Activated T-helper 1 cell treated with anti-CD3 and anti-CD28 coated beads, Interleukin-2, amount 50 U/mL, for 16 hours (primary cell): ENCODE results near the gene KAZALD1.

Experiments used
- DNase-seq, 2 donors: peaks; one replicate each; pipeline ENCODE4 v3.0.0-alpha.2; 2020; ENCODE audit warnings: low read depth in 1 of 2, low spot score in 1 of 2

The KAZALD1 gene, protein sequence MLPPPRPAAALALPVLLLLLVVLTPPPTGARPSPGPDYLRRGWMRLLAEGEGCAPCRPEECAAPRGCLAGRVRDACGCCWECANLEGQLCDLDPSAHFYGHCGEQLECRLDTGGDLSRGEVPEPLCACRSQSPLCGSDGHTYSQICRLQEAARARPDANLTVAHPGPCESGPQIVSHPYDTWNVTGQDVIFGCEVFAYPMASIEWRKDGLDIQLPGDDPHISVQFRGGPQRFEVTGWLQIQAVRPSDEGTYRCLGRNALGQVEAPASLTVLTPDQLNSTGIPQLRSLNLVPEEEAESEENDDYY

DNA sequence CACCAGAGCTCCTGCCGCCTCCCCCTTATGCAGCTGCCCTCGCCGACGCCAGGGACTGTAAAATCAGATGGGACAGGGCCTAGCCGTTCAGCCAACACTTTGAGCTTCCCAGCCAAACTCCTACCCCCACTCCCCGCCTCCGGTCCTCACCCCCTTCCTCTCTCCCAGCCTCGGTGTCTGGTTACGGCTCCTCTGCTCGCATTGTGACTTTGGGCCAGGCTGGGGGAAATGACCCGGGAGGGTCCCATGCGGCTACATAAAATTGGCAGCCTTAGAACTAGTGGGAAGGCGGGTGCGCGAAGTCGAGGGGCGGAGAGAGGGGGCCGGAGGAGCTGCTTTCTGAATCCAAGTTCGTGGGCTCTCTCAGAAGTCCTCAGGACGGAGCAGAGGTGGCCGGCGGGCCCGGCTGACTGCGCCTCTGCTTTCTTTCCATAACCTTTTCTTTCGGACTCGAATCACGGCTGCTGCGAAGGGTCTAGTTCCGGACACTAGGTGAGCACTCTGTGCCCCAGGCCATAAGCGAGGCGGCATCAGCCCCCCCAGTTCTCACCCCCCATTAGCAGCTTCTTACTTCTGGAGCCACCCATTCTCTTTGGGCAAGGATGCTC is at the start of gene KAZALD1:
TSS of gene KAZALD1 (plus strand) at position 366 of the 608 bp plus-strand sequence. CDS start 604 bp downstream, outside the sequence.
- no peak for DNase-seq

DNA sequence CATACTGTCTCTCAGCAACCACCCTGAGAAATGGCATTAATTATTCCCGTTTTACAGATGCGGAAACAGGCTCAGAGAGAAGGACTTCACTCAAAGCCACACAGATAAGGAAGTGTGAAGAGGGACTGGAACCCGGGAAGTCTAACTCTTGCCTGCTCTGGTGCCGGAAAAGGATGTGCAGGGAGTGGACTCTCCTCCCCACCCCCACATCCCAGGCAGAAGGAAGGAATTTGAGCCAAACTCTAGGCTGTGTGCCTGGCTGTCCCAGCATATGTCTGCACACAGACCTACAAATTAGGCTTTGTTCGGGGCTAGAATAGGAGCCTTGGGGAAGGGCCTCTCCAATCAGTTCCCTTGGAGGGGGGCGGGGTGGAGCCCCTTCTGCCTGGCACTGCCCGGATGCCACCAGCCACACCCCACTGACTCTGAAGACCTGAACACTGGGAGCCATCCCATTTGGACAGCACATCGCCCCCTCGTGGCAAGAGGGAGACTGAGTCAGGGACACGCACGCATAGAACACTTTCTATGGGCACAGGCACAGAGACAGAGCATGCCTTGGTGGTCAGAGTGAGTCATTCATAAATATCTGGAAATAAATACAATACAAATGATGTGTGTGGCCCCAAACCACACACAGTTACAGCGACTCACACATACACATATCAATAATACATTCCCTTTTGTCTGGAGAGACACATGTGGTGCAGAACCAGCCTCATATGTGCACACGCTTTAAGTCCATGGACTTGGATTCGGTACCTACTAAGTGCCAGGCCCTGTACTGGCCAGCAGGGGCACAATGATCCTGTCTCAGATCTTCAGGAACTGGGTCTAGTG is 49.0 kb upstream of the KAZALD1 start:
- peak; percentile 63 to 66 for DNase-seq

DNA sequence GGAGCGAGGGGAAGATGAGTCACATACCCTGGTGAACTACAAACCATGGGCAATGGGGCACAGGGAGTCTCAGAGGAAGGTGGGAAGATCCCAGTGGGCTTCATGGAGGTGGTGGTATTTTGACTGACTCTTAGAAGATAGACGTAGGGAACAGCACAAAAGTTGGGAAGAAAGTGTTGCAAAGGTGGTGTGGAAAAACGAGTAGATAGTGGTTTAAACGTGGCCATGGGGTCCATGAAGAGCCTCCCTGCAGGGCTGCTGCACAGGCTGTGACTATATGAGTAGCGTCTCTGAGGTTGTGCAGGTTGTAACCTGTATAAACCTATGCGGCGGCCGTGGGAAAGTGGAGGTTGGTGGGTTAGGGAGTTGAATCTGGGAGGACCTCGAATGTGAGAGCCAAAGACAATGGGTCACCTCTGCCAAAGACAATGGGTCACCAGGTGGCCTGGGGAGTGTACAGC is 48.4 kb upstream of the KAZALD1 start:
- DNase-seq, result no peak

DNA sequence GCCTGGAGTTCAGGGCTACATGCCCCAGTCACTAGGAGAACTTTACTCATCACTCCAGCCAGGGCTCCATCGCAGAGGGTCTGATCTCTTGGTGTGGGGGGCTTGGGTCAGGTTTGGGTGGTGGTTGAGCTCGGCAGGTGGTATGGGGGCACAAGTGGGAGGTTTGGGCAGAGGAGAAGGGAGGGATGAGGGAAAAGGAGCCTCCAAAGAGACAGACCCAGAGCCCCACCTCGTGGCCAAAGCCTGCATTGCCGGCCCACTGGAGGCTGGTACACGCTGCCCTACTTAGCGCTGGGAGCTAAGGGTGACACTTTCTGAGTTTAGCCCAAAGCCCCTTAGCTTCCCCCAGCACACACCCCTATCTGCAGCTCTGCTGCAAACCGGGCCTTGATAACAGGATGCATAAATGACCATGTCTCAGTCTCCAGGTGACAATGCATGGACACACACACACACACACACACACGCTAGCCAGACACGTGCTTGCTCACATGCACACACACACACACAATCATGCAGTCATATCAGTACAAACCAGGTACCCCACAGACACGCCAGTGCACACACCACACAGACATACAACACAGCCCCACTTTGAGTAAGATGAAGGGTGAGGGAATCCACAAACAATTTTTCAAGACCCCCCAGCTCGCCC is 47.4 kb upstream of the KAZALD1 start:
- peak; percentile 42 to 68 for DNase-seq

DNA sequence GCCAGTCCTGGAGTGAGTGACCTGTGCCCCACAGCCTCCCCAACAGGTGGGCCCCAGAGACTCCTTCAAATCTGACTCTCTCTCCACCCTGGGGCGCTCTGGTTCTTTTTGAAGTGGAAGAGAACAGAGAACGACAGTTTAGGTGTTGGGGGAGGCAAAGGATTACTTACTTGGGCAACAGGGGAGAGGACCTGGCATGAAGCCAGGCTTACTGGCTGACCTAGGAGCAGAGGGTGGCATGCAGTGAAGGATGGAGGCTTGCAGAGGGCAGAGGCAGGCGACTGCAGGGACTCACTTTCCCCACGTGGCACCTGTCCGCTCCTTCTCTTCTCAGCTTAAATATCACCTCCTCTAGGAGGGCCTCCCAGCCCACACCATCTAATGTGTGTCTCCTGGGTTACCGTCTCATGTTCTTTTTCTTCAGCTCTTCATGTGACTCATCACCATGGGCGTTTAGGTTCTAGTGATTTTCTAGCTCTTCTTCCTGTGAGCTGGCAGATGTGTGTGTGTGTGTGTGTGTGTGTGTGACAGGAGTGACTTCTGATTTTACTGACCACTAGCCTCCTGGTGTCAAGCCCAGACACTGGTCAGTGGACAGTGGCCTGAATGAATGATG is 46.7 kb upstream of the KAZALD1 start:
- DNase-seq, result no peak

DNA sequence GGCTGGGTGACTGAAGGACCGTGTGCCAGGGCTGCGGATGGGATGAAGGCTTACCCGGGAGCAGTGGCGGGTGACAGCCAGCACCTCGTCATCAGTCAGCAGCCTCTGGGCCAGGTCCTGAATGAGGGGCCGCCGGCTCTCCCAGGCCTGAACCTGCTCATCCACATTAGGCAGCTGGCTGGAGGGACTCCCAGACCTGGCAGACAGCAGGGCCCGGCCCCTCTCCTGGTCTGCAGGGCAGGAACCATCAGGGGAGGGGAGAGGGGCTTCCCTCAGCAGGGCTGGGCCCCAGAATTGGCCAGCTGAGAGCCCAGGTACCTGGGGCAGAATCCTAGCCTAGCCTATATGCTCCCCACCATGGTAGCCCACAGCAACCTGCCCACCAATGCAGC is 46.2 kb upstream of the KAZALD1 start:
- no peak for DNase-seq

DNA sequence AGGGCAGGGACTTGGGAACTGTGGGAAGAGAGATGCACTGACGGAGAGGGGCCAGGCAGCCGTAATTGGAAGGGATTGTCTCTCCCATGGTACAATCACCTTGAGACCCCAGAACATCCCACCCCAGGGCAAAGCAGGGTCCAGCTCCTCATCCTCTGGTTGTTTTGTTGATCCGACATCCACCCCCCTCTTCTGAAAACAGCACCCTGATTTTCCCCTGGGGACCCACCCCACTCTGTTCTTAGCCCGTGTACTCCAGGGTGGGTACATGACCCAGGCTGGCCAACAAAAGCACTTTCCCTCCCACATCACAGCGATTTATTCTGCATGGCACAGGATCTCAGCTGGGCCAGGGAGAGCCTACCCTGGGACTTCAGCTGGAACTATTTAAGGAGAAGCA is 45.0 kb upstream of the KAZALD1 start:
- no peak for DNase-seq

DNA sequence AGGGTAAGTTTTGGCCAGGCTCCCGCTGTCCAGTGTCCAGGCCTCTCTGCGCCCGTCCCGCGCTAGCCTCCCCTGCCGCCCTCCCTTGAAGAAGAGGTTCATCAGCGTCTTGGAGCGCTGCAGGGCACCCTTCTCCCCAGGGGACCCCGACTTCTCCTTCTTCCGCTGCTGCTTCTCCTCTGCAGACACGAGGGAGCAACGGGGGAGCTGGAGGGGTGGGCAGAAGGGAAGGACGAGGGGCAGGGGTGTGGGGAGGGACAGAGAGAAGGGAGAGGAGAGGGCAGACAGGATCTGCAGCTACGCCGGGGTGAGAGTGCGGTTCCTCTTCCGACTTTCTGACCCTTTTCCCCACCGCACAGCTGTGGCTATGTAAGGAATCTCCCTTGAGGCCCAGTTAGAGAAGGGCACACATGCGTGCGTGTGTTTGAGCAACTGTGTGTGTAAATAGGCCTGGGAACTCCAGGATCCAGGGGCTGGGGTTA is 43.6 kb upstream of the KAZALD1 start:
- no peak for DNase-seq

DNA sequence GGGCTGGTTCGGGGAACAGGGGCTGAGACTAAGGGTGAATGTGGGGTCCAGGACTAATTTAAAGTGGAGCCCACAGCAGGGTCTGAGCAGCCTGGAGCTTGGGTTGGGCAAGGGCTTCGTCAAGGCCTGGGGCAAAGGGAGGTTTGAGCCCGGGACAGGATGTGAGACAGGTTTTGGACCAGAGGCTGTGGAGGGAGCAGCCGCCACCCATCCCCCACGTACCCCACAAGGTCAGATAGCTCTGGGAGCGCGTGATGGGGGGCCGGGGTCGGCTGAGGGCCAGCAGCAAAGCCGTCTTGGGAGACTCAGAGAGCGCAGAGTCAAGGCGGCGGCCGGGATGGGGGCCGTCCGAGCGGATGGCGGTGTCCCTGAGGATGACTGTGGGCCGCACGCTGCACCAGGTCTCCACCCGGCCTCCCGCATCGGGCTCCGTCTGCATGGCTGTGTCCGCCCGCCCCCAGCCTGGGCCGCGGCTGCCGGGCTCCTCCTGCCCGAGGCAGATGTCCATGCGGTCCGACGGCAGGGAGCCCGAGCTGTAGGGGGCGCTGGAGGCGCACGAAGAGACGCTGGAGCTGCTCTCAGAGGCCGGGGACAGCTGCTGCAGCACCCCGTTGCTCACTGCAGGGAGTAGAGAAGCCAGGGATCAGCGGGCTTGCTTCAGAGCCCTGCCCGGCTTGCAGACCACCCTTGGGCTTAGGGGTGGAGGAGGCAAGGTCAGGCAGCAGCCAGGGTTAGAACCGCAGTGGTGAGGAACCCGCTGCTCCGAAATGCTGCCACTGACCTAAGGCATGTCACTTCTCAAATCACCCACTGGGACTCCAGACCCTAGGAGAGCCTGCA is 43.0 kb upstream of the KAZALD1 start:
- DNase-seq, result peak; percentile 49 to 53

DNA sequence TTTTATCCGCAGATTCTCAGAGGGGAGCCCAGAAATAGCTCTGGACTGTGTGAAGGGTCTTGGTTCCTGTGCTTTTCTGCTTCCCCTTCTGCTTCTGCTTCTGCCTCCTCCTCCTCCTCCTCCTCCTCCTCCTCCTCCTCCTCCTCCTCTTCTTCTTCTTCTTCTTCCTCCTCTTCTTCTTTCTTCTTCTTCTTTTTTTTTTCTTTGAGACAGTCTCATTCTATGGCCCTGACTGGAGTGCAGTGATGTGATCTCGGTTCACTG is 42.4 kb upstream of the KAZALD1 start:
- DNase-seq, result no peak

DNA sequence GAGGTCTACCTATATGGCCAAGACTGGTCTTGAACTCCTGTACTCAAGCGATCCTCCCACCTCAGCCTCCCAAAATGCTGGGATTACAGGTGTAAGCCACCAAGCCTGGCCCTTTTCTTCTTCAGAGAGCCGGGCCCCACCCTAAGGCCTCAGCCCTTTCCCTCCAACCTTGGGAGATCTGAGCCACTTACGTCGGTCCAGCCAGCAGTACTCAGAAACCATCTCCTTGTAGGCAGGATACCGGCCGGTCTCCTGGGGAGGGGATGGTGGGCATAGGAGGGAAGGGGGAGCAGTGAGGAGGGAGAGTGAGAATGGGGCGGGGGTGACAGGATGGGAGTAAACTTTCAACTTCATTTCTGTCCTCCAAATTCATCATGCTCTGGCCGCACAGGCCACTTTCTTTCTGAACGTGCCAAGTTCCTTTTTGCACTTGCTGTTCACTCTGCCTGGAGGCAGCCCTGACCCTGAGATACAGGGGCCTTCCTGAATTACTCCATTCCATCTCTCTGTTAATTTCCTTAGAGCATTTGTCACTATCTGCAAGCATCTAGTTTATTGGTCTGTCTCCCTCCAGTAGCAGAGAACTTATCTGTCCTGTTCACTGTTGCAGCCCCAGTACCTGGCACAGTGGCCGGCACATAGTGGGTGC is 41.2 kb upstream of the KAZALD1 start:
- DNase-seq, result no peak

DNA sequence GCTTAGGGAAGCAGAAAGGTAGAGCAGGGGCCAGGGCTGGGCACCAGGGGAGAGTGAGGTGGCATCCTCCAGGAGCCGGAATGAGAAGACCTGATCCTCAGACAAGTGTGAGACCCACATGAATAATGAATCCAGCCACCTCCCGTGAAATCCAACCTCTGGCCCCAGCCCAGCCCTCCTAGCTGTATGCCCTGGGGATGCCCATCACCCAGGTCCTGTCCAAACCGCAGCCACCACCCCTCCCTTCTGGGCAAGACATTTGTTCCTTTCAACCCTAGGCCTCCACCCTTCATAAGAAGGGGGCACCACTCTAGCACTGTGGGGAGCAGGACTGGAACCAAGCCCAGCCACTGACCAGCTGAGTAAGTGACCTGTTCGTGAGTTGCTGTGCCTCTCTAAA is 40.5 kb upstream of the KAZALD1 start:
- no peak for DNase-seq

DNA sequence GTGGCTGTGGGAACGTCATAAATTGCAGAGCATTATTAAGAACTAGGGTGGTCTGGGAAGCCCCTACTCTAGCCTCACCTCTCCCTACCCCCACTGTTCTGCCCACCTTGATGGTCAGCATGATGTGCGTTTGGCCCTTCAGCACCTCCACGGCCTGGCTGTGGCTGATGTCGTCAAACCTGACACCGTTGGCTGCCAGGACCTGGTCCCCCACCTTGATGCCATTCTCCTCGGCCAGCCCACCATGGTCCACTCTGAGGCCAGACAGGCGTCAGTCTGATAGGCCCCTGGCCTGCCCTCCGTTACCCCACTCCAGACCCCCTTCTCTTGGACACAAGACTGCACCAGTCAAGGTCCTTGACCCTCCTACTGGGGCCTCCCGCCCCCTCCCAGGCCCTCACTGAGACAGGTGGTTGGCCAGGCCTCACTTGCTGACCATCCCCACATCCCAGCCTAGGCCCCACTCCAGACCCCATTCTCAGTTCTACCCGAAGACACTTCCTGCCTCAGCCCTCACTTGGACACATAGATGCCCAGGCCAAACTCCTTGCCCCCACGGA is 40.0 kb upstream of the KAZALD1 start:
- DNase-seq, result no peak

DNA sequence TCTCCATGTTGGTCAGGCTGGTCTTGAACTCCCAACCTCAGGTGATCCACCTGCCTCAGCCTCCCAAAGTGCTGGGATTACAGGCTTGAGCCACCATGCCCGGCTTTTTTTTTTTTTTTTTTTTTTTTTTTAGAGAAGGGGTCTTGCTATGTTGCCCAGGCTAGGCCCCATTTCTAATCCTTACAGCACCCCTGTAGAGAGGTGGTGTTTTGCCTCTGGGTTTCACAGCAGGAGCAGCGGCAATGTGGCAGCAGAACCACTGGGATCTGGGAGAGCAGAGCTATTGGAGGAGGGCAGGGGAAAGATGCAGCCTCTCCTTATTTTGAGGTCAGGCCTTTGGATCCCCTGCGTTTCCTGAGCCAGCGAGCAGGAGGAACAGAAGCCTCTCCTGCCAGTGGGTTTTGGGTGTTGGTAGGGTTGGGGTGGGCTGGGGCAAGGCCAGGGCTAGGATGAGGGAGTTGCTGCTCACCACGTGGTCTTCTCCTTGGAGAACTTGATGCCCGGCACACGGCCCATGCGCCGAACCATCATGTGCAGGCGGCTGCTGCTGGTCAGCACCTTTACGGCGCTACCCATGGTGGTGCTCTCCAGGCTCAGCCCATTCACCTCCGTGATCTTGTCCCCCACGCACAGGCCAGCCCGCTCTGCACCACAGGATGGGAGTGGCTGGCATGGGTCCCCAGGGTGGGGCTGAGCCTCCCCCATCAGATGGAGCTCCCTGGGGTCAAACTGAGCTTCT is 38.7 kb upstream of the KAZALD1 start:
- DNase-seq, result no peak

DNA sequence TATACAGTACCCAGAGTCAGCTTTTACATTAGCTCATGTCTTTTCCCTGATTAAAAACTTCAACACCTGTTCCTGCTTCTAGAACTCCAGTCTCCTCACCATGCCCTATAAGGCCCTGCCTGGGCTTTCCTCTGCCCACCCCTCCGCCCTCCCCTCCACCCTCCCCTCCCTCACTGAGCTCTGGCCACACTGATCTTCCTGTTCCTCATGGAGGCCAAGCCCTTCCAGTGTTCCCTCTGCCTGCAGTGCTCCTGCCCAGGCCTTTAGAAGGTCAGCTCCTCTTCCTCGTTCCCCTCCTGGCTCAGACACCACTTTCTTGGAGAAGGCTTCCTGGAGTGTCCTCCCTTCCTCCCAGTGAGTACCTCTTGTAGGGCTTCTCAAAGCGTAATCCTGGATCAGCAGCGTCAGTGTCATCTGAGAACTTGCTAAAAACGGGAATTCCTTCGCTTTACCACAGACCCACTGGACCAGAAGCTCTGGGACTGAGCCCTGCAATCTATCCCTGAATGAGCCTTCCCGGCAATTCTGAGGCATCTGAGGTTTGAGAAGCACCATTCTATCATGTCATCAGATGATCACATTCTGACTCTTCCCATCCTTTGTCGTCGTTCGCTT is 34.6 kb upstream of the KAZALD1 start:
- no peak for DNase-seq

DNA sequence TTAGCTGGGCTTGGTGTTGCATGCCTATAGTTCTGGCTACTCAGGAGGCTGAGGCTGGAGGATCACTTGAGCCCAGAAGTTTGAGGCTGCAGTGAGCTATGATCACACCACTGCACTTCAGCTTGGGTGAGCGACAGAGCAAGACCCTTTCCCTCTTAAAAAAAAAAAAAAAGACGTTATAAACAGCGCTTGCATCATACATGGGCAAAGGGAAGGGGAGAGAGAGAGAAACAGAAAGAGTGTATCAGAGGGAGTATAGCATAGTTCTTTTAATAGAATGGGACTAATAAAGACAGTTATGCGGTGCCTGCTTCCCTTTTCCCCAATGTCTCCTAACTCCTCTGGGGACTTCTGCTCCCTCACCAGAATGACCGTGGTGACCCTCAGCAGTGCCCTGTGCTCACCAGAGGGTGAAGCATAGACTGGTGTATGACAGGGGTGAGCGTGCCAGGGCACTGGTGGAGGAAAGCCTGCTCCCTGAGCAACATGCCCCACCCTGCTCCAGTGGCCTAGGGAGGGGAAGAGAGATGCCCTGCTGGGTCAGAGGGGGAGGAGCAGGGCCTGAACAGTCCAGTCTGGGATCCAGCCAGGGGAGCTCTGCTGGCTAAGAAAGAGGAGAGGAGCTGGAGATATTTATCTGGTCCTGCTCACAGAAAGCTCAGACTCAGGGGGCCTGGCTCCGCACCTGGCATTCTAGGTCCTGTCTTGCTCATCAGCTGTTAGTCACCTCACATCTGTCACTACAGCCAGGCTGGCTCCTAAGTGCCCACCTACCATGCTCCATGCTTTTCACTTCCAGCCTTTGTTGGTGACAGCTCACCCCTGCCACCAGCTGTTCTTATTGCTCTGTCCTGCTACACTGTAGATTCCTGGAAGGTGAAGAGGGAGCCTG is 33.1 kb upstream of the KAZALD1 start:
- no peak for DNase-seq
